IPS DF 6.9 (cell line): ENCODE measurements around the gene PAX5.
A peak's percentile ranks its signal among the peaks of the same experiment; 100 is the strongest.

ENCODE experiments used
- DNase-seq: peaks from one replicate; pipeline ENCODE4 v3.0.0-alpha.2; 2013; ENCODE audit warnings: low read depth, low spot score
- H3K27ac ChIP-seq: one replicate; pipeline ENCODE4 v1.5.1; 2013; ENCODE audit warnings: low read length, control low read depth
- H3K27me3 ChIP-seq: 2 replicates; pipeline ENCODE4 v1.6.1; 2013; ENCODE audit warnings: mild to moderate bottlenecking, low read length; ENCODE audit not compliant: control insufficient read depth, insufficient read depth
- H3K36me3 ChIP-seq: 2 replicates; pipeline ENCODE4 v1.6.1; 2013; ENCODE audit warnings: low read length; ENCODE audit not compliant: control insufficient read depth, insufficient read depth
- H3K4me1 ChIP-seq: 2 replicates; pipeline ENCODE4 v1.6.1; 2013; ENCODE audit warnings: low read length; ENCODE audit not compliant: control insufficient read depth, insufficient read depth
- H3K4me3 ChIP-seq: 2 replicates; pipeline ENCODE4 v1.5.1; 2013; ENCODE audit warnings: mild to moderate bottlenecking, low read length
- H3K9me3 ChIP-seq: 2 replicates; pipeline ENCODE4 v1.6.1; 2013; ENCODE audit warnings: low read length, inconsistent platforms; ENCODE audit not compliant: control insufficient read depth, insufficient read depth
- WGBS: extraction: QIAGEN DNeasy Blood & Tissue Kit; methylation state at CpG from one replicate; pipeline ENCODE4 v1.1.7; 2013; ENCODE audit warnings: mixed read lengths, missing lambda C conversion rate; ENCODE audit not compliant: insufficient read length, insufficient coverage; 5-methylcytosine and 5-hydroxymethylcytosine counted together

Gene PAX5

GRCh38 chr9:37031081-37031480 lies 3.0 kb downstream of the PAX5 start:
- Histone ChIP-seq H3K27ac (no peak overlapping the region), H3K36me3 (no peaks in the 10 kb centered on the region), H3K4me1 (peaks cover 1% of the 10 kb centered on the region; the same call in 1 of the 2 replicates), H3K27me3 (peaks cover 83% of the 10 kb centered on the region), H3K4me3 (no peak overlapping the region), H3K9me3 (no peaks in the 10 kb centered on the region)
- DNase-seq: no peak
- WGBS: no CpG with 5 or more reads among the region's 4 CpGs

DNA sequence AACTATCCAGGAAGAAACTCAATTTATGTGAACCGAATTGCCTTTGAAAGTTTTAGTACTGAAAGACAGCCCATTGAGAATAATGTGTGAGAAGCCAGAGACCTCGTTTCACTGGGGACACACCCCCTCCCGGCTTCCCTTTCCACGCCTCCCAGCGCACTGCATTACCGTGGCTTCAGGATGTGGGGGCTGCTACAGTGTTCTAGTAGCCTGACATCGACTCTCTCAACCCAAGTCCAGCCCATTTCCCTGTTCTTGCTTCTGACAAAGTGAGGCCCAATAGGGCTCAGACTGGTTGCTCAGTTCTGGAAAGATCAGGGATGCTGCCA lies 3.5 kb downstream of the PAX5 start:
- Histone ChIP-seq H3K4me3 (no peak overlapping the region), H3K27me3 (peaks cover 84% of the 10 kb centered on the region), H3K9me3 (no peaks in the 10 kb centered on the region), H3K4me1 (no peaks in the 10 kb centered on the region), H3K36me3 (no peaks in the 10 kb centered on the region), H3K27ac (no peak overlapping the region)
- WGBS: no CpG with 5 or more reads among the region's 7 CpGs
- no peak for DNase-seq

GRCh38 chr9:37029776-37030610 lies 4.1 kb downstream of the PAX5 start:
- DNase-seq: no peak
- peaks cover 89% of the 10 kb centered on the region for H3K27me3 ChIP-seq
- no CpG with 5 or more reads among the region's 53 CpGs for WGBS
- H3K36me3 ChIP-seq: no peaks in the 10 kb centered on the region
- peak overlapping the region; percentile 32; the same call in 1 of the 2 replicates for H3K4me3 ChIP-seq
- H3K4me1 ChIP-seq: no peaks in the 10 kb centered on the region
- H3K27ac ChIP-seq: no peak overlapping the region
- H3K9me3 ChIP-seq: no peaks in the 10 kb centered on the region

- DNase-seq: no peak
- no CpG with 5 or more reads among the region's 23 CpGs for WGBS
- Histone ChIP-seq H3K27ac (no peak overlapping the region), H3K9me3 (no peaks in the 10 kb centered on the region), H3K36me3 (no peaks in the 10 kb centered on the region), H3K4me1 (no peaks in the 10 kb centered on the region), H3K4me3 (peak overlapping the region; percentile 32; the same call in 1 of the 2 replicates), H3K27me3 (peaks cover 91% of the 10 kb centered on the region)
Measured at GRCh38 chr9:37029304-37029775, 4.7 kb downstream of the PAX5 start.

DNA sequence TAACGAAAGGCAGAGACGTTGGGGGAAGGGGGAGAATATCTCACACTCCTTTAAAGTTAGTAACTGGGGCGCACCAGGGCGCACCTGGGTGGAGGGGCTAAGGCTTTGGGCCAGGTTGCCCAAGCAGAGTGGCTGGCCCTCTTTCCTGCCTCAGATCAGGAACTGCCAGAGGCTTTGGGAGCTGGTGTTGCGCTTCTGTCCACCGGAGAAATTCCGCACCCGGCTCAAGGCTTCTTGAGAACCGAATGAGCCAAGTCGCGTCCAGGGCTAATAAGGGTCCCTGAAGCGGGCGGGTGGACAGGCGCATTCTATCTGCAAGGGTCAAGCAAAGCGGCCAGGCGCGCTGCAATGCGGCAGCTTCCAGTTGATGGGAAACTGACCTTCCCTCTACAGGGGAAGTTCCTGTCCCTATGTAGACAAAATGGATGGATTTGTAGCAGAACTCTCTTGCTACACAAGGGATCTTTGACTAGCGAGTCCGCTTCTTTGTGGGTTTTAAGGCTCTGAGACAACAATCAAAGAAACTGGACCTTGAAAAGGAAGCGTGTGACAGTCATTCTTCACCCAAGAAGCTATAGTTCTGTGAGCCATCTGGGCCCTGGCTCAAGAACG lies 5.5 kb downstream of the PAX5 start:
- peaks cover 96% of the 10 kb centered on the region for H3K27me3 ChIP-seq
- H3K9me3 ChIP-seq: no peaks in the 10 kb centered on the region
- no peaks in the 10 kb centered on the region for H3K36me3 ChIP-seq
- no peak overlapping the region; the same call in 1 of the 2 replicates for H3K4me3 ChIP-seq
- H3K27ac ChIP-seq: no peak overlapping the region
- WGBS: no CpG with 5 or more reads among the region's 22 CpGs
- no peaks in the 10 kb centered on the region for H3K4me1 ChIP-seq
- no peak for DNase-seq

- Histone ChIP-seq H3K9me3 (no peaks in the 10 kb centered on the region), H3K36me3 (no peaks in the 10 kb centered on the region), H3K4me3 (peak overlapping the region; percentile 37; the same call in 1 of the 2 replicates), H3K4me1 (no peaks in the 10 kb centered on the region), H3K27ac (no peak overlapping the region), H3K27me3 (peaks cover 95% of the 10 kb centered on the region)
- WGBS: no CpG with 5 or more reads among the region's 58 CpGs
- peak; percentile 91 for DNase-seq
Measured at GRCh38 chr9:37027582-37028419, 6.3 kb downstream of the PAX5 start.

- H3K36me3 ChIP-seq: no peaks in the 10 kb centered on the region
- DNase-seq: no peak
- H3K4me3 ChIP-seq: peak overlapping the region; percentile 4; the same call in 1 of the 2 replicates
- WGBS: no CpG with 5 or more reads among the region's 56 CpGs
- H3K27ac ChIP-seq: no peak overlapping the region
- no peaks in the 10 kb centered on the region for H3K4me1 ChIP-seq
- H3K9me3 ChIP-seq: no peaks in the 10 kb centered on the region
- peaks cover 93% of the 10 kb centered on the region for H3K27me3 ChIP-seq
Measured at GRCh38 chr9:37026931-37027581, 7.0 kb downstream of the PAX5 start.

GRCh38 chr9:37026113-37026930 lies 7.7 kb downstream of the PAX5 start:
- Histone ChIP-seq H3K27me3 (peaks cover 85% of the 10 kb centered on the region), H3K36me3 (no peaks in the 10 kb centered on the region), H3K9me3 (no peaks in the 10 kb centered on the region), H3K4me3 (peak overlapping the region; percentile 2; the same call in 1 of the 2 replicates), H3K27ac (no peak overlapping the region), H3K4me1 (no peaks in the 10 kb centered on the region)
- no CpG with 5 or more reads among the region's 62 CpGs for WGBS
- DNase-seq: no peak

DNA sequence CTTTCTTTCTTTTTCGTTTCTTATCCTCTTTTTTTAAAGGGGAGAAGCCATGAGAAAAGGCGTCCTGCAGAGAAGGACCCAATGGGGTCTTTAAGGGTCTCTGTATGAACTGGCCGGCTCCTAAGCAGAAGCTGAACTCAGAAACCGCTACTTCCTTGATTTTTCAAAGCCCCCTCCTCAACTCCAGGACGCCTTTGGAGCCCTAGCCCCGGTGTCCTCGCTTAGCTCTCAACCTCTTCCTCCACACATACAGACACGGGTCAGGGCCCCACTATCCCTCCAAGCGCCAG lies 8.3 kb downstream of the PAX5 start:
- Histone ChIP-seq H3K4me1 (no peaks in the 10 kb centered on the region), H3K9me3 (no peaks in the 10 kb centered on the region), H3K27me3 (peaks cover 80% of the 10 kb centered on the region), H3K4me3 (no peak overlapping the region), H3K36me3 (no peaks in the 10 kb centered on the region), H3K27ac (no peak overlapping the region)
- no CpG with 5 or more reads among the region's 9 CpGs for WGBS
- no peak for DNase-seq
